ENCODE data around the gene BTNL3.

DNA sequence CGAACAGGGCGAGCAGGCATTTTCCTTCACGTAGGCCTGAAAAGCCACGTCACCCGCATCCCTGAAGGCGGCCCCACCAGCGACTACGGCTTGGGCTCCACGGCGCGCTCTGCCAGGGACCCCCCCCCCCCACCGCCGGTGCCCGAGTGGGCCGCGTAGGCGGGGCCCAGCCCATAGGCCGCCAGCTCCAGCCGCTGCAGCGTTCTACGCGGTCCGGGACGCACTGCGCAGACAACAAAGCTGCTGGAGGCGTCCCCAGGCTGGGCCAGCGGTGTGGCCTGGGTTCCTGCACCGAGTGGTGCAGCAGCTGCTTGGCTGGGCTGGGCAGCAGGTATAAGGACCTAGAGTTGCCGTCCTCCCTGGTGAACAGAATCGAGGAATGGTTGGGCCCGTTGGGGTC, 18.3 kb upstream of the BTNL3 start:
- TF ChIP-seq CREB1 (CRISPR knock-in tag; IDR thresholded peaks at IDR 0.05; ENCODE audit: low read depth) (no peak), EZH2 (IDR thresholded peaks at IDR 0.05; ENCODE audit: low read depth, unreplicated experiment) (no peak), ZNF114 (CRISPR knock-in tag; IDR thresholded peaks at IDR 0.05) (no peak)
- TF ChIP-seq, protein P1, sequence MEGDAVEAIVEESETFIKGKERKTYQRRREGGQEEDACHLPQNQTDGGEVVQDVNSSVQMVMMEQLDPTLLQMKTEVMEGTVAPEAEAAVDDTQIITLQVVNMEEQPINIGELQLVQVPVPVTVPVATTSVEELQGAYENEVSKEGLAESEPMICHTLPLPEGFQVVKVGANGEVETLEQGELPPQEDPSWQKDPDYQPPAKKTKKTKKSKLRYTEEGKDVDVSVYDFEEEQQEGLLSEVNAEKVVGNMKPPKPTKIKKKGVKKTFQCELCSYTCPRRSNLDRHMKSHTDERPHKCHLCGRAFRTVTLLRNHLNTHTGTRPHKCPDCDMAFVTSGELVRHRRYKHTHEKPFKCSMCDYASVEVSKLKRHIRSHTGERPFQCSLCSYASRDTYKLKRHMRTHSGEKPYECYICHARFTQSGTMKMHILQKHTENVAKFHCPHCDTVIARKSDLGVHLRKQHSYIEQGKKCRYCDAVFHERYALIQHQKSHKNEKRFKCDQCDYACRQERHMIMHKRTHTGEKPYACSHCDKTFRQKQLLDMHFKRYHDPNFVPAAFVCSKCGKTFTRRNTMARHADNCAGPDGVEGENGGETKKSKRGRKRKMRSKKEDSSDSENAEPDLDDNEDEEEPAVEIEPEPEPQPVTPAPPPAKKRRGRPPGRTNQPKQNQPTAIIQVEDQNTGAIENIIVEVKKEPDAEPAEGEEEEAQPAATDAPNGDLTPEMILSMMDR (conservative IDR thresholded peaks at IDR 0.05; ENCODE audit: low read depth in 2 of 2) = no peak
- TF ChIP-seq, protein P2, sequence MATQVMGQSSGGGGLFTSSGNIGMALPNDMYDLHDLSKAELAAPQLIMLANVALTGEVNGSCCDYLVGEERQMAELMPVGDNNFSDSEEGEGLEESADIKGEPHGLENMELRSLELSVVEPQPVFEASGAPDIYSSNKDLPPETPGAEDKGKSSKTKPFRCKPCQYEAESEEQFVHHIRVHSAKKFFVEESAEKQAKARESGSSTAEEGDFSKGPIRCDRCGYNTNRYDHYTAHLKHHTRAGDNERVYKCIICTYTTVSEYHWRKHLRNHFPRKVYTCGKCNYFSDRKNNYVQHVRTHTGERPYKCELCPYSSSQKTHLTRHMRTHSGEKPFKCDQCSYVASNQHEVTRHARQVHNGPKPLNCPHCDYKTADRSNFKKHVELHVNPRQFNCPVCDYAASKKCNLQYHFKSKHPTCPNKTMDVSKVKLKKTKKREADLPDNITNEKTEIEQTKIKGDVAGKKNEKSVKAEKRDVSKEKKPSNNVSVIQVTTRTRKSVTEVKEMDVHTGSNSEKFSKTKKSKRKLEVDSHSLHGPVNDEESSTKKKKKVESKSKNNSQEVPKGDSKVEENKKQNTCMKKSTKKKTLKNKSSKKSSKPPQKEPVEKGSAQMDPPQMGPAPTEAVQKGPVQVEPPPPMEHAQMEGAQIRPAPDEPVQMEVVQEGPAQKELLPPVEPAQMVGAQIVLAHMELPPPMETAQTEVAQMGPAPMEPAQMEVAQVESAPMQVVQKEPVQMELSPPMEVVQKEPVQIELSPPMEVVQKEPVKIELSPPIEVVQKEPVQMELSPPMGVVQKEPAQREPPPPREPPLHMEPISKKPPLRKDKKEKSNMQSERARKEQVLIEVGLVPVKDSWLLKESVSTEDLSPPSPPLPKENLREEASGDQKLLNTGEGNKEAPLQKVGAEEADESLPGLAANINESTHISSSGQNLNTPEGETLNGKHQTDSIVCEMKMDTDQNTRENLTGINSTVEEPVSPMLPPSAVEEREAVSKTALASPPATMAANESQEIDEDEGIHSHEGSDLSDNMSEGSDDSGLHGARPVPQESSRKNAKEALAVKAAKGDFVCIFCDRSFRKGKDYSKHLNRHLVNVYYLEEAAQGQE (IDR thresholded peaks at IDR 0.05; ENCODE audit: unreplicated experiment) = no peak

All from GM23338 (cell line).